ENCODE results near the gene CUX1.

The CUX1 gene

DNA sequence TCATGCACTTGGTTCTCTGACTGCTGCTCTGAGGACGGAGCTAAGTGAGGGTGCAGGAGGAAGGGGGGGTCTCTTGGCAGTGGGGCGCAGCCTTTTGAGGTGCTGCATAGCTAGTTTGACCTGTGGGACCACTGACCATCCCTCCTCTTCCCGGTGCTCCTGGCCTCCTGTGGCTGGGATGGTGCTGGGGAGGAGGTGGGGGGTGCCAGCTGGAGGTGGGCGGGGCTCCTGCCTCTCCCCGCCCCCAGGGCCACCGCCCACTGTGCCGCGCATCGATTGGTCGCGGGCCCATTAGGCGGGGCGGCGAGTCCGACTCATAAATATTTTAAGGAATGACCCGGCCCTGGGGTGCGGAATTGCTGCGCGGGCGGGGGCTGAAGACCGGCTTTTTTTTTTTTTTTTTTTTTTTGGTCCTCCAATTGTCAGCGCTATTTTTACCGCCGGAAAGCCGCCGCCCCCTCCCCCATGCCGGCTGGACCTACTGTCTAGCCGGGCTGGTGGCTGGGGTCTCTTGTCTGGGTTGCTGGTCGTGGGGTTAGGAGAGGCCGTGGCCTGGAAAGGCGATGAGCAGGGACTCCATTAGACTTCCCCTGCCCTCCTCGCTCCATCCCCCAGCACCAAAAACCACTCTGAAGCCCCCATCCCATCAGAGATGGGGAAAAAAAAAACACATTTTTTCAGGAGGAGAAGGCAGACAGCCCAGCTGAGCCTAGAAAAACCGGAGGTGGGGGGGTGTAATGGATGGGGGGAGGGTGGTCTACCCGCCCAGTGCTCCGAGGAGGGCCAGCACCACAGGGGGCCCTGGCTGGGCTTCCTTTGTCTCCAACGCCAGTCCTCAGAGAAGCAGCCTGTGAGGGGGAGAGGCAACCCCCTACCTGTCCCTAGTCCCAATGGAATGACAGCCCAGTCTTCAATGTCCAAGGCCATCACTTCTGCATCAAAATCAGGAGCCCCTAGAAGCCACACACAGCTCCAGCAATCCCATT lies 475.7 kb downstream of the CUX1 start:
- TF ChIP-seq, protein P1, sequence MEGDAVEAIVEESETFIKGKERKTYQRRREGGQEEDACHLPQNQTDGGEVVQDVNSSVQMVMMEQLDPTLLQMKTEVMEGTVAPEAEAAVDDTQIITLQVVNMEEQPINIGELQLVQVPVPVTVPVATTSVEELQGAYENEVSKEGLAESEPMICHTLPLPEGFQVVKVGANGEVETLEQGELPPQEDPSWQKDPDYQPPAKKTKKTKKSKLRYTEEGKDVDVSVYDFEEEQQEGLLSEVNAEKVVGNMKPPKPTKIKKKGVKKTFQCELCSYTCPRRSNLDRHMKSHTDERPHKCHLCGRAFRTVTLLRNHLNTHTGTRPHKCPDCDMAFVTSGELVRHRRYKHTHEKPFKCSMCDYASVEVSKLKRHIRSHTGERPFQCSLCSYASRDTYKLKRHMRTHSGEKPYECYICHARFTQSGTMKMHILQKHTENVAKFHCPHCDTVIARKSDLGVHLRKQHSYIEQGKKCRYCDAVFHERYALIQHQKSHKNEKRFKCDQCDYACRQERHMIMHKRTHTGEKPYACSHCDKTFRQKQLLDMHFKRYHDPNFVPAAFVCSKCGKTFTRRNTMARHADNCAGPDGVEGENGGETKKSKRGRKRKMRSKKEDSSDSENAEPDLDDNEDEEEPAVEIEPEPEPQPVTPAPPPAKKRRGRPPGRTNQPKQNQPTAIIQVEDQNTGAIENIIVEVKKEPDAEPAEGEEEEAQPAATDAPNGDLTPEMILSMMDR (conservative IDR thresholded peaks at IDR 0.05; ENCODE audit: control insufficient read depth, insufficient read depth, low read depth, low read length), result no peak
- DNase-seq (ENCODE audit: low read depth), result no peak
- no peak overlapping the region for H3K4me3 ChIP-seq (ENCODE audit: control insufficient read depth, low read depth, low read length)

DNA sequence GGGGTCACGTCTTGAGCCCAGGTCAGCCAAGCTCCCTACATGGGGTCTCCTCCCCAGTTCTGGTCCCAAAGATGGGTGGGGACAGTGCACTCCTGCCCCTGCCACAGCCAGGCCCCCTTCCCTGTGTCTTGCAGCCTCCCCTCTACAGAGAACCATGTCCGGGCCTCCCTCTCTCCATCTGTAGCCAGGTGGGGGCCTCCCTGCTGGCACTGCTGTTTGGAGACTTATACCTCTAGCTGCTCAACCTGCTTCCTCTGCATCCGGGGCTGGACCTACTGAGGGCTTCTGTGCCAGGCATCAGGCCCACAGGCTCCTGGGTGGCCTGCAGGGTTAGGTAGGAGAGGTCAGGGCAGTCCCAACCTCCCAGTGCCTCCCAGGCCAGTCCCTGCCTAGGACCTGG lies 477.2 kb downstream of the CUX1 start:
- TF ChIP-seq, protein P1 (conservative IDR thresholded peaks at IDR 0.05; ENCODE audit: control insufficient read depth, insufficient read depth, low read depth, low read length), result no peak
- no peak for DNase-seq (ENCODE audit: low read depth)
- H3K4me3 ChIP-seq (ENCODE audit: control insufficient read depth, low read depth, low read length), result no peak overlapping the region

DNA sequence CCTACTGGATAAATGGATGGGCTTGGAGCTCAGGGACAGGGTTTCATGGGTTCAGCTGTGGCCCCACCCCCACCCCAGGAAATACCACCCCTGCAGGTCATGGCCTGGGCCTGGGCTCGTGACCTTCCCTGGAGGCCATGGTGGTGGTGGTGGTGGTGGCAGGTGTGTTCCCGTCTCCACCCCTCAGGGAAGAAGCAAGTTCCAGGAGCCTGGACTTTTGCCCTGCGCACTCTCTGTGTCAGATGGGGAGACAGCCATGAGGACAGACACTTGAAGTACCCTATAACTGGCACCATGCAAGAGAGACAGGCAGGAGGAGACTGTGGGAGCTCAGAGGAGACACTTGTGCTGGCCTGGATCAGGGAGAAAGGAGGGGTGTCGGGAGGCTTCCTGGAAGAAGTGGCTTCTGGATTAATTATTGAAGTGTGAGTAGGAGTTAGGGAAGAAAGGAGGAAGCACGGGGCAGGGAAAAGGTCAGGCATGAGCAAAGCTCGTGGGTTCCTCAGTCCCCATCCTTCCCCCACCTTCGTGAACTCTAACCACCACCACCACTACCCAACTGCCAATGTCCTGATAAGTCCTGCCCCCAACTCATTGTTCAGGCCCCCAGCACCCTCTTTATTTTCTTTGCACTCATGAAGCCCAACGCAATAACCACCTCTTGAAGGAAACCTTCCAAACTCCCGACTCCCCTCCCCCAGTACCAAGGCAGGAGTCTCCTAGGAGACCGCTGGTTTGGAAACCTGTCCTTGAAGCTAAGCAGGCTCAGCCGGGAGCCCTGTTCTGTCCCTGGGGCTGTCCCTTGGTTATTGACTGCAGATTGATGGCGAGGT lies 478.1 kb downstream of the CUX1 start:
- TF ChIP-seq, protein P1 (conservative IDR thresholded peaks at IDR 0.05; ENCODE audit: control insufficient read depth, insufficient read depth, low read depth, low read length), result no peak
- no peak for DNase-seq (ENCODE audit: low read depth)
- no peak overlapping the region for H3K4me3 ChIP-seq (ENCODE audit: control insufficient read depth, low read depth, low read length)

DNA sequence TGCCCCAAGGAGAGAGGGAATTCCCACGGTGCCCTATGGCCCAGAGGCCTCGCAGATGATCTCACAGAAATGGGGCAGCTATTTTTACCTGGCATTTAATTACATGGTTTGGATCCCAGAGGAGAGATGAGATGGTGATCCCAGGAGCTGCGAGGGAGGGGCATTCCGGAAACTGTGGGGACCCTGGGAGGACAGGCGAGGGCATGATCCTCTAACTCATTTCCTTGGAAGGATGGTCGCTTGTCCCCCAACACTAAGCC lies 478.7 kb downstream of the CUX1 start:
- DNase-seq (ENCODE audit: low read depth), result no peak
- no peak overlapping the region for H3K4me3 ChIP-seq (ENCODE audit: control insufficient read depth, low read depth, low read length)
- TF ChIP-seq, protein P1 (conservative IDR thresholded peaks at IDR 0.05; ENCODE audit: control insufficient read depth, insufficient read depth, low read depth, low read length), result no peak

DNA sequence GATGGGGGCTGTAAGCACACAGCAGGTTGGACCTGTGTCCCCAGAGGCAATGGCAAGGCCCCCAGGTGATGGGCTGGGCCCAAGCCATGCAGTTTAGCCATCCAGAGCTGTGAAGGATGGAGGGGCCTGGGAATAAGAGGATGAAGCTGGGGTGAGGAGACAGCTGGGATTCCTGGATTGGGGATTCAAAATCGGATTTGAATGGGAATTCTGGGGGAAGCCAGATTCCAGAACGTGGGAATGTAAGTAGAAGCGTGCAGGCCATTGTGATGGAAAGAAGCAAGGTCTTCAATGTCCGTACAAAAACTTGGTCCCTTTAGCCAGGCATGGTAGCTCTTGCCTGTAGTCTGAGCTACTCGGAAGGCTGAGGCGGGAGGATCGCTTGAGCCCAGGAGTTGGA lies 479.1 kb downstream of the CUX1 start:
- H3K4me3 ChIP-seq (ENCODE audit: control insufficient read depth, low read depth, low read length), result no peak overlapping the region
- TF ChIP-seq, protein P1 (conservative IDR thresholded peaks at IDR 0.05; ENCODE audit: control insufficient read depth, insufficient read depth, low read depth, low read length), result no peak
- no peak for DNase-seq (ENCODE audit: low read depth)

DNA sequence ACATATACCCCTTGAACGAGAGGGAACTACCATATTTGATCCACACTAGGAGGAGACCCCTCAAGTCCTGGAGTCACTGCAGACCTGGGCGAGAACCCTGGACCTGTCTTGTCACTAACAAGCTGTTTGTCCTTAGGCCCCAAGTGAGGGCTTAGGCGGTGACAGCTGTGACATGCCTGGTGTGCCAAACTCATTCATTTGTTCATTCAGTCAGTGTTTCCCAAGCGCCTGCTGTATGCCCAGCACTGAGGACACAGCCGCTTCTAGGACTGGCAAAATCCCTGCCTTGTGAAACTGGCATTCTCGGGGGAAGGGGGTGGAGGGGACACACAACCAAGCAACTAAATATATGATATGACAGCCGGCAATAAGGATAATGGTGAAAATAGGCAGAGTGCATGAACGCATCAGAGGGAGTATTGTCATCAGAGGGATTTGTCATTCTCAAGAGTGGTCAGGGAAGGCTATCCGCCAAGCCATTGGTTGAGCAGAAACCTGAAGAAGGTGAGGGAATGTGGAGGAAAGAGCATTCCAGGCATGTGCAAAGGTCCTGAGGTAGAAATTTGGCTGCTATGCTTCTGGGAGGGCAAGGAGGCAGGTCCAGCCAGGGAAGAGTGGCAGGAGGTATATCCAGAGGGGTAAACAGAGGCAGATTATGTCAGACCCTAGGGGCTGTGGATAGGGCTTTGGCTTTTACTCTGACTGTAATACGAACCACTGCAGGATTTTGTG lies 480.2 kb downstream of the CUX1 start:
- TF ChIP-seq, protein P1 (conservative IDR thresholded peaks at IDR 0.05; ENCODE audit: control insufficient read depth, insufficient read depth, low read depth, low read length), result no peak
- DNase-seq (ENCODE audit: low read depth), result no peak
- H3K4me3 ChIP-seq (ENCODE audit: control insufficient read depth, low read depth, low read length), result no peak overlapping the region

Measured in fibroblast of mammary gland (primary cell).